Measurements from ENCODE around the gene NFATC1.

The NFATC1 gene

GRCh38 chr18:79405019-79405780, 9.5 kb downstream of the NFATC1 start:
- no peak for DNase-seq (ENCODE audit: low read depth)

- DNase-seq (ENCODE audit: low read depth), result no peak
These were observed 10.2 kb downstream of the NFATC1 start for GRCh38 chr18:79405781-79406575.

DNA sequence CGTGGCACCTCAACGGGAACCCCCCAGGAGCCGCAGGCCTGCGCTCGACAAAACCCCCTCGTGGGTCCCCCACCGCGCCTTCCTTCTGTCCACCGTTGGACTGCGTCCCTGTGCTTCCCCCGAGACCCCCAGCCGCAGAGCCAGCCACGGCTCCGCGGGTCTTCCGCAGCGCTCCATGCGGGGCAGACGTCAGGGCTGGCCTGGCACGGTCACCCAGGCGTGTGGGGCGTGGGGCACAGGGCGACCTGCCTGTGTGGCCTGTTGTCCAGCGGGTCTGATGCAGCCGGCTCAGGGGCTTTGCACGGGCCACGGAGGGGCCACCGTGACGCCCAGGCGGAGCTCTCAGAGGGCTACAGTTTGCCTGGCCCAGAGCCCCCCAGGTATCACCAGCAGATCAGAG, 11.0 kb downstream of the NFATC1 start:
- no peak for DNase-seq (ENCODE audit: low read depth)

GRCh38 chr18:79409313-79409712, 13.6 kb downstream of the NFATC1 start:
- DNase-seq (ENCODE audit: low read depth), result no peak

DNA sequence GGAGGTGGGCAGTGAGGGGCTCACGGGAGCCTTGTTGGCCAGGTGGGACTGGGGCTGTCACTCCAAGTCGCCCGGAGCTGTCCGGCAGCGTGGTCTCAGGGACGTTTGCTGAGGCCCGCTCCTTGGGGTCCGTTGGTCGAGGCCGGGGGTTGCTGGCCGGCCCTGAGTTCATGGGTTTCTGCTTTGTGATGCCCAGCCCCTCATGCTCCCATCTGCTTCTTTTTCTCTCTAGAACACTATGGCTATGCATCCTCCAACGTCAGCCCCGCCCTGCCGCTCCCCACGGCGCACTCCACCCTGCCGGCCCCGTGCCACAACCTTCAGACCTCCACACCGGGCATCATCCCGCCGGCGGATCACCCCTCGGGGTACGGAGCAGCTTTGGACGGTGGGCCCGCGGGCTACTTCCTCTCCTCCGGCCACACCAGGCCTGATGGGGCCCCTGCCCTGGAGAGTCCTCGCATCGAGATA, 14.5 kb downstream of the NFATC1 start:
- DNase-seq (ENCODE audit: low read depth), result no peak

DNA sequence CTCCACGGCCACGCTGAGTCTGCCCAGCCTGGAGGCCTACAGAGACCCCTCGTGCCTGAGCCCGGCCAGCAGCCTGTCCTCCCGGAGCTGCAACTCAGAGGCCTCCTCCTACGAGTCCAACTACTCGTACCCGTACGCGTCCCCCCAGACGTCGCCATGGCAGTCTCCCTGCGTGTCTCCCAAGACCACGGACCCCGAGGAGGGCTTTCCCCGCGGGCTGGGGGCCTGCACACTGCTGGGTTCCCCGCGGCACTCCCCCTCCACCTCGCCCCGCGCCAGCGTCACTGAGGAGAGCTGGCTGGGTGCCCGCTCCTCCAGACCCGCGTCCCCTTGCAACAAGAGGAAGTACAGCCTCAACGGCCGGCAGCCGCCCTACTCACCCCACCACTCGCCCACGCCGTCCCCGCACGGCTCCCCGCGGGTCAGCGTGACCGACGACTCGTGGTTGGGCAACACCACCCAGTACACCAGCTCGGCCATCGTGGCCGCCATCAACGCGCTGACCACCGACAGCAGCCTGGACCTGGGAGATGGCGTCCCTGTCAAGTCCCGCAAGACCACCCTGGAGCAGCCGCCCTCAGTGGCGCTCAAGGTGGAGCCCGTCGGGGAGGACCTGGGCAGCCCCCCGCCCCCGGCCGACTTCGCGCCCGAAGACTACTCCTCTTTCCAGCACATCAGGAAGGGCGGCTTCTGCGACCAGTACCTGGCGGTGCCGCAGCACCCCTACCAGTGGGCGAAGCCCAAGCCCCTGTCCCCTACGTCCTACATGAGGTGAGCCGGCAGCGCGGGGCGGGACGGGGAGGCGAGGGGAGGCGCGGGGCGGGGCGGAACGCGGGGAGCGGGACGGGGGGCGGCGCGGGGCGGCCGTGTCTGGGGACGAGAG, 15.2 kb downstream of the NFATC1 start:
- no peak for DNase-seq (ENCODE audit: low read depth)

DNA sequence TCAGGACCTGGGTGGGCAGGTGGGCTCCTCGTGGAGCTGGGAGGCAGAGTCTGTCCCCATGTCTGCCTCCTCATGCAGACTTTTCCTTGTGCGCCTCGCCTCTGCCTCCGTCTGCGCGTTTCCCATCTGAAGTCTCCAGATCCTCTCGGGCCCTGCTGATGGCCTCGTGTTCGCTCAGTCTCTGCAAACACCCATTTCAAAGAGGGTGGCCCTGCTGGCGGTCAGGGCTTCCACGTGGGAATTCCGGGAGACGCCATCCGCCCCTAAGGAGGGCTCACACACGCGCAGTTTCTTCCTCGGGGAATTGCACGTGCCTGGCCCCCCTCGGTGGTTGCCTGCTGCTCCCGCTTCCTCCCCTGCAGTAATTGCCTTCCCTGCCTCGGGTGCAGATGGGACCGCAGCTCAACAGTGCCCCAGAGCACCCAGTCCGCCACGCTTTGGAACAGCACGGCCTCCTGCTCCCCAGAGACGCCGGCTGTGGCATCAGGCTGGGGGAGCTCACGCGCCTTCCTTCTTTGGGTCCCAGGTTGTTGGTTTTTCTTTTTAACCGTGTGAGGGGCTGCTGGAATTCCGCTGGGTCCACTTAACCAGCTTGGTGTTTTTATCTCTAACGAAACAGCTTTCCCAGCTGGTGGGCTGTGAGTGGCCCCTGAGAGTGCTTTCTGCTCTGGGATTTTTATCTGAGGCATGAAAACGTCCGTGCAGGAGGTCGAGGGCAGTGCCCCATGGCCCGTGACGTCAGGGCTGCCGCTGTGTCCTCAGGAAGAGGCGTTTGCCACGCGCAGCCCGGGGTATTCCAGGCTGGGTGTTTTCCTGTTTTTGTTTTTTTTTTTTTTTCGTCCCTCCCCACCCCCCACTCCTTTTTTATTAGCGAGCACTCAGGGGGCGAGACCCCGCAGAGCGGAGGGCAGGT, 16.1 kb downstream of the NFATC1 start:
- DNase-seq (ENCODE audit: low read depth), result no peak

GRCh38 chr18:79413025-79413424, 17.3 kb downstream of the NFATC1 start:
- no peak for DNase-seq (ENCODE audit: low read depth)

GRCh38 chr18:79413426-79413825, 17.7 kb downstream of the NFATC1 start:
- no peak for DNase-seq (ENCODE audit: low read depth)

DNA sequence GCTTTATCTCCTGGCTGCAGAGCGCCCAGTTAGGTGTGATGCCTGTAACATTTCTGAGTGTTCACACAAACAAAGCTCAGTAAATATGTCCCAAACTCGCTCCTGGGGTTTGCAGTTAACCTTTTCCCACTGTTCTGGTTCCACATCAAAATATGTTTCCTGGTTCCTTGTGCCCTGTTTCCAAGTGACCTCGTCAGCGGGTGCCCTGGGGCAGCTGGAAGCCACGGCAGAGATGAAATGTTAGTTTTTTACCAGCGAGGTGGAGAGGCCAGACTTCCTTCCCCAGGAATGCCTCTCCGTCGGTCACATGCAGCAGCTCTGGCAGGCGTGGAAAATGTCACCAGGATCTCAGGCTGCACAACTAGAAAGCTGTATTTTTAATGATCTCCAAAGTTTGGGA, 18.2 kb downstream of the NFATC1 start:
- DNase-seq (ENCODE audit: low read depth), result no peak

DNA sequence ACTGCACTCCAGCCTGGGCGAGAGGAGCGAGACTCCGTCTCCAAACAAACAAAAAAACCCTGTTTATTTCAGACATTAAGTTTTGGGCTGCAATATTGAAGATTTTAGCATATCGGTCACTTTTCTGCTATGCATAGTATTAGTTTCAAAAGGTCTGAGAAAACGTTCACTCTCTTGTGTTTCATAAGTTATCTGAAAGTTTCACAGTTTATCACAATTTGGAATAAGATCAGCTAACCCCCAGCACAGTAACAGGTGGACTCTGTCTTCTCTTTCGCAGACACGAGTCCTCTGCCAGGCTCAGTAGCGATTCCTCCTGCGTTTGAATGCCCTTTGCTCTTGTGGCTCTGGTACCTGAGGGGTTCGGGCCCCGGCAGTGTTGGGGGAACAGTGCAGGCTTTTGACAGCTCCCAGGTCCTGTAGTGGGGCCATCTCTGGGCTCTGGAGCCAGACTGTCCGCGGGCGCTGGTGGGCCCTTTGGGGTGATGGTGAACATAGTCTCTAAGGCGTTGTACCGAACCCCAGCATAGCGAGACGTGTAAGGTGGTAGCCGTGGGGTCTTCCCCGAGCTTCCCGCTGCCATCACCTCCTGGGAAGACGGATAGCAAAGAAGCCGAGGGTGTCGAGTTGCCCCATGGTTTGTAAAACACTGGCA, 20.4 kb downstream of the NFATC1 start:
- no peak for DNase-seq (ENCODE audit: low read depth)

DNA sequence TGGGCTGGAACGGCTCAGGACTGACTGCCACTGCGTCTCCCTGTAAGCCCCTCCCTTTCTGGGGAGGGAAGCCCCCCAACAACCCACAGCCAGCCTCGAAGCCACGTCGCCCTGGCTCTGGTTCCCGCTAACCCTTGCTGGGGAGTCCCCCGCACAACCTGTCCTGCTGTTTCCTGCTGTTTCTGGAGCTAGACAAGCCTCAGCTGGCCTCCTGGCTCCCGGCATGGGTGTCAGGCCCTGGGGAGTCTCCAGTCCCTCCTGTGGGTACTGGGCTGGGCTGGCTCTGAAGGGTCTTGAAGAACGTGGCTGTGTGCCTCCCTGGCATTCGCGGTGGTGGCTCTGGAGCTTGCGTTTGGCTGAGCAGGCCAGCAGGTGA, 20.9 kb downstream of the NFATC1 start:
- no peak for DNase-seq (ENCODE audit: low read depth)

DNA sequence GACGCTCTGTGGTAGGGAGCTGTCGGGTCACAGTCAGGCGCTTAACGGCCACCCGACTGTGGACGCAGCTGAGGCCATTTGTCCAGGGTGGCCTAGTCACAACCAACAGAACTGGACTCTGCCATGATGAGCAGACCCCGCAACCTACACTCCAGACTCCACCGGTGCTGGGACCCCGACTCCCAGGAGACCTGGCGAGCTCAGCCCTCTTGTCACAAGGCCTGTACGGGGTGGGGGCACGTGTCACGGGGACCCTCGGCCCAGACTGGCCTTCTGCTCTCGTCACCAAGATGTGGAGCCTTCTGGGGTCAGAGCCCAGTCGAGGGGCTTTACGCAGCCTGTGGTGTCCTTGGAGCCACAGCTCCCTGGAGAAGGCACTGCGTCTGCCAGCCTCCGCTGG, 22.5 kb downstream of the NFATC1 start:
- DNase-seq (ENCODE audit: low read depth), result no peak

DNA sequence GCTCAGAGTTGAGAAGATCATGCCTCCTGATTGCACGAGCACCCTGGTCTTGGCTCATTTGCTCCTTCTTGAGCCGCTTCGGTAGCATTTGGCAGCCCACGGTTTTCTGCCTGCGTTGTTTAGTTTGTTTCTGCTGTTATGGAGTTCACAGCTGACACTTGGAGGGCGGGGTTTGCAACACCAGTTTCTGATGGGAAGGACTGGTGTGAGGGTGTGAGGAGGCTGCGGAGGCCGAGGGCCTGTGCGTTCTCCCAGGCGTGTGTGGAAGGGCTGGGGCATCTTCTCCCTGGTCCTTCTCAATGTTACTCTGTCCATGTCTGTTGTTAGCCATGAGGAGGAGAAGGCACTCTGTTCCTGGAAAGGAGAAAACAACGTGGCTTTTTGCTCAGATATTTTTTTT, 22.9 kb downstream of the NFATC1 start:
- DNase-seq (ENCODE audit: low read depth), result no peak

- no peak for DNase-seq (ENCODE audit: low read depth)
These were observed 24.5 kb downstream of the NFATC1 start for GRCh38 chr18:79420033-79420745.

- no peak for DNase-seq (ENCODE audit: low read depth)
These were observed 25.6 kb downstream of the NFATC1 start for GRCh38 chr18:79421275-79421857.

GRCh38 chr18:79422022-79422782, 26.5 kb downstream of the NFATC1 start:
- DNase-seq (ENCODE audit: low read depth), result peak; percentile 13

DNA sequence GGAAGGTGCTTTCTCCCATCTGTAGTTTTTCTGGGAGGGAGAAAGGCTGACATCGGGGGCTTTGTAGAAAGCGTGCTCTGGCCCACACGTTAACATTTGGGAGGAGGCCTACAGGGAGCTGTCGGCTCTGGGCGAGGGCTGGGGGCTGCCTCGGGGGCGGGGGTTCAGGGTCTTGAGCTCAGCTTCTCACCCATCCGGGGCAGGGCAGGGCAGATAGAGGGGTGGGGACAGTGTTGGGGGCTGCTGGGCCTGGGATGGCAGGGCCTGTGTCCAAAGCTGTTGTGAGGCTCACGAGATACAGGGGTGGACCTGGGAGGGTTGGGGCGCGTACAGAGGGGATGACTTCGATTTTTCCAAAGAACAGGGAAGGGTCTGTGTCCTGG, 27.0 kb downstream of the NFATC1 start:
- no peak for DNase-seq (ENCODE audit: low read depth)
